HepG2 (cell line): ENCODE results near the gene BCL6. TPM values are rescaled to one million over a fixed set of nuclear protein-coding genes. Genes with fewer than 3 reads are reported as not detected.
A peak's percentile ranks its signal among the peaks of the same experiment; 100 is the strongest.

ENCODE experiments used
- HDAC2 ChIP-seq: sonication (generic); formaldehyde crosslinking; IDR thresholded peaks from 2 replicates; pipeline ENCODE4 v1.4.0; 2020; ENCODE audit warnings: missing genetic modification reagents
- HMGXB3 ChIP-seq: sonication (generic); formaldehyde crosslinking; IDR thresholded peaks from 2 replicates; pipeline ENCODE4 v1.4.0; 2020; ENCODE audit warnings: missing genetic modification reagents, borderline replicate concordance
- KAT2B ChIP-seq: fragments of 150-350 bp; IDR thresholded peaks from 2 replicates; pipeline ENCODE4 v1.6.1; 2014; ENCODE audit warnings: low read depth, low read length, borderline replicate concordance
- MBNL3 ChIP-seq: fragments of 250-450 bp; sonication (Bioruptor Pico); conservative IDR thresholded peaks from 2 replicates; pipeline ENCODE4 v1.8.0; 2022; ENCODE audit warnings: mild to moderate bottlenecking, inconsistent platforms
- MXD1 ChIP-seq: sonication (generic); formaldehyde crosslinking; IDR thresholded peaks from 2 replicates; pipeline ENCODE4 v1.4.0; 2020; ENCODE audit warnings: mild to moderate bottlenecking, missing genetic modification reagents
- RBAK ChIP-seq: sonication (generic); formaldehyde crosslinking; IDR thresholded peaks from 2 replicates; pipeline ENCODE4 v1.5.1; 2020; ENCODE audit warnings: mild to moderate bottlenecking, missing genetic modification reagents
- SOX6 ChIP-seq, 2 experiments: fragments of 450-650 bp in 1 of 2; sonication (generic) in 1 of 2; formaldehyde crosslinking in 1 of 2; IDR thresholded peaks; 2 replicates each; pipeline versions ENCODE4 v1.4.0 to v1.6.1; 2017 to 2020; ENCODE audit warnings: antibody characterized with exemption in 1 of 2, mild to moderate bottlenecking in 1 of 2, missing genetic modification reagents in 1 of 2
- SP5 ChIP-seq: IDR thresholded peaks from 2 replicates; pipeline ENCODE4 v1.6.1; 2016; ENCODE audit warnings: low read depth, borderline replicate concordance
- STAT5B ChIP-seq: sonication (generic); formaldehyde crosslinking; IDR thresholded peaks from 2 replicates; pipeline ENCODE4 v1.4.0; 2020; ENCODE audit warnings: missing genetic modification reagents
- XRCC5 ChIP-seq: fragments of 200-400 bp; formaldehyde crosslinking; optimal IDR thresholded peaks from 2 replicates; pipeline ENCODE3; 2017; ENCODE audit warnings: mild to moderate bottlenecking, low read length
- ZBTB25 ChIP-seq: IDR thresholded peaks from 2 replicates; pipeline ENCODE4 v1.6.1; 2018; ENCODE audit warnings: missing genetic modification reagents
- ZFP82 ChIP-seq: sonication (generic); formaldehyde crosslinking; IDR thresholded peaks from 2 replicates; pipeline ENCODE4 v1.5.1; 2020; ENCODE audit warnings: mild to moderate bottlenecking, missing genetic modification reagents, borderline replicate concordance
- ZNF101 ChIP-seq: sonication (generic); formaldehyde crosslinking; IDR thresholded peaks from 2 replicates; pipeline ENCODE4 v1.4.0; 2020; ENCODE audit warnings: mild to moderate bottlenecking, low read depth, missing genetic modification reagents, borderline replicate concordance
- ZNF484 ChIP-seq: sonication (generic); formaldehyde crosslinking; IDR thresholded peaks from 2 replicates; pipeline ENCODE4 v1.5.1; 2020; ENCODE audit warnings: mild to moderate bottlenecking, low read depth, missing genetic modification reagents, borderline replicate concordance
- ZNF496 ChIP-seq: sonication (generic); formaldehyde crosslinking; IDR thresholded peaks from 2 replicates; pipeline ENCODE4 v1.8.1; 2023; ENCODE audit warnings: mild to moderate bottlenecking, moderate library complexity, missing genetic modification reagents; ENCODE audit not compliant: insufficient replicate concordance
- ZNF564 ChIP-seq: sonication (generic); formaldehyde crosslinking; IDR thresholded peaks from 2 replicates; pipeline ENCODE4 v1.8.1; 2023; ENCODE audit warnings: mild to moderate bottlenecking, missing genetic modification reagents
- ZNF598 ChIP-seq: sonication (generic); formaldehyde crosslinking; IDR thresholded peaks from 2 replicates; pipeline ENCODE4 v1.5.1; 2020; ENCODE audit warnings: mild to moderate bottlenecking, missing genetic modification reagents, borderline replicate concordance
- ZNF777 ChIP-seq: sonication (generic); formaldehyde crosslinking; IDR thresholded peaks from 2 replicates; pipeline ENCODE4 v1.4.0; 2020; ENCODE audit warnings: missing genetic modification reagents
- ZNF816 ChIP-seq: sonication (generic); formaldehyde crosslinking; IDR thresholded peaks from 2 replicates; pipeline ENCODE4 v1.8.0; 2022; ENCODE audit warnings: missing genetic modification reagents, mild to moderate bottlenecking, borderline replicate concordance
- polyA plus RNA-seq, 8 experiments: library from polyadenylated mRNA; depleted of rRNA in 3 of 8; stranded (reverse) in 7 of 8; unstranded in 1 of 8; fragments of >200 nt; fragmentation: Illumina TruSeq in 4 of 8; extraction: Trizol in 4 of 8; gene quantifications; 2 replicates each; pipeline versions ENCODE4 v1.2.1 to v1.2.3, GENCODE V29; 2011 to 2016; ENCODE audit warnings: low read depth in 4 of 8, missing spikeins in 1 of 8, mixed read lengths in 1 of 8; ENCODE audit not compliant: insufficient read depth in 1 of 8
- total RNA-seq, 5 experiments: library from RNA; depleted of rRNA; stranded (reverse); fragments of >200 nt; fragmentation: Illumina TruSeq; extraction: Trizol; gene quantifications; 2 replicates each; pipeline ENCODE4 v1.2.3, GENCODE V29; 2016; ENCODE audit warnings: low read depth in 1 of 5
- TF ChIP-seq, protein P1 (sequence below): sonication (generic); formaldehyde crosslinking; IDR thresholded peaks from 2 replicates; pipeline ENCODE4 v1.8.0; 2022; ENCODE audit warnings: mild to moderate bottlenecking, missing genetic modification reagents

Gene BCL6
- total and polyA plus RNA-seq, 2 of the 13 experiments (the other 11 are each of a cell fraction or from before 2014, with no cell fraction given): 21.2 to 53.7 TPM

DNA sequence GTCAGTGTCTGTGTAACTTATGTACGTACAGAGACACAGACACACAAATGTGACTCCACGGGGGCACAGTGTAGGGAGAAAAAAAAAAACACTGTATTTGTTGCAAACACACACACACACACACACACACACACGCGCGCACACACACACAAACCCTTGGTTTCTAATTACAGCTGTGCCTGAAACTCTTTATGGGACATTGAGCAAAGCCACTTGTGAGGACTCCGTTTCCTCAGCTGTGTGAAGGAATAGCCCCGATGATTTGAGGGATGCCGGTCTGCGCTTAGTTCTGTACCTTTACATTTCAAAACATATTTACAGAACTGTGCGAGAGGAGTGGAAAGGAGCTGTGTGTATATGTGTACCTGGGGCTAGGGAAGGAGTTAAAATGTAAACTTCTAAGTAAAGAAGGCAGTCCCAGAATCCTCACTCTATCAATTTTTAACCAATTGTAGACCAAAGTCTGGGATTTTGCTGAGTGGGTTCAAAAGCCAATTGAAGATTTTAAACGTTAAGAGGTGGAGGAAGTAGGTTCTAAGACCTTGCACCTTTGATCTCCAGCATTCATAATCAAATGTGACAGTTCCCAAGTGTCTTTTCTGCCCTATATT, 5.3 kb upstream of the BCL6 start (continued):
- 0 out of 2 replicates have a peak, but pooled peaks have one; percentile 34 for TF ChIP-seq ZNF598 (CRISPR knock-in tag)
- 0 out of 2 replicates have a peak, but pooled peaks have one; percentile 27 for TF ChIP-seq ZNF816
- TF ChIP-seq HDAC2: 0 out of 2 replicates have a peak, but pooled peaks have one; percentile 47
- 0 out of 2 replicates have a peak, but pooled peaks have one; percentile 34 for TF ChIP-seq ZNF777 (CRISPR knock-in tag)
- 0 out of 2 replicates have a peak, but pooled peaks have one; percentile 15 for TF ChIP-seq ZFP82 (CRISPR knock-in tag)
- TF ChIP-seq, protein P1, sequence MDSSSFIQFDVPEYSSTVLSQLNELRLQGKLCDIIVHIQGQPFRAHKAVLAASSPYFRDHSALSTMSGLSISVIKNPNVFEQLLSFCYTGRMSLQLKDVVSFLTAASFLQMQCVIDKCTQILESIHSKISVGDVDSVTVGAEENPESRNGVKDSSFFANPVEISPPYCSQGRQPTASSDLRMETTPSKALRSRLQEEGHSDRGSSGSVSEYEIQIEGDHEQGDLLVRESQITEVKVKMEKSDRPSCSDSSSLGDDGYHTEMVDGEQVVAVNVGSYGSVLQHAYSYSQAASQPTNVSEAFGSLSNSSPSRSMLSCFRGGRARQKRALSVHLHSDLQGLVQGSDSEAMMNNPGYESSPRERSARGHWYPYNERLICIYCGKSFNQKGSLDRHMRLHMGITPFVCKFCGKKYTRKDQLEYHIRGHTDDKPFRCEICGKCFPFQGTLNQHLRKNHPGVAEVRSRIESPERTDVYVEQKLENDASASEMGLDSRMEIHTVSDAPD (CRISPR knock-in tag): 0 out of 2 replicates have a peak, but pooled peaks have one; percentile 41
- no peak for TF ChIP-seq MBNL3
- no peak for TF ChIP-seq ZNF484
- peak; percentile 18; the same call in 1 of the 2 replicates for TF ChIP-seq ZBTB25 (CRISPR knock-in tag)
- no peak for TF ChIP-seq SOX6 (IDR thresholded peaks at IDR 0.05)
- TF ChIP-seq SOX6 (CRISPR knock-in tag; IDR thresholded peaks at IDR 0.05): peak; percentile 82
- no peak for TF ChIP-seq MXD1 (CRISPR knock-in tag)
- no peak for TF ChIP-seq ZNF564
- TF ChIP-seq ZNF496 (CRISPR knock-in tag): no peak
- peak; percentile 52; the same call in 1 of the 2 replicates for TF ChIP-seq SP5 (CRISPR knock-in tag)
- no peak for TF ChIP-seq KAT2B
- TF ChIP-seq XRCC5: peak; percentile 6
- no peak for TF ChIP-seq HMGXB3 (CRISPR knock-in tag)
- 0 out of 2 replicates have a peak, but pooled peaks have one; percentile 26 for TF ChIP-seq RBAK
- TF ChIP-seq ZNF101 (CRISPR knock-in tag): no peak
- TF ChIP-seq STAT5B (CRISPR knock-in tag): no peak
